GM12878 (cell line): ENCODE data around the gene MYO16. TPM values are rescaled to one million over a fixed set of nuclear protein-coding genes. Genes with fewer than 3 reads are reported as not detected.

Experiments
- ATAC-seq: fragments of 200-7000 bp; cut with Tn5 transposase; 3 replicates; pipeline ENCODE4 v1.9.1; 2020; ENCODE audit warnings: mild to moderate bottlenecking, moderate library complexity
- BruUV-seq: library from RNA; stranded (reverse); fragments of 400-500 nt; replicated peaks from 2 replicates; lab custom pipeline; 2021; lab: Mats Ljungman, UMichigan
- CTCF ChIA-PET: fragments of 300-600 bp; sonication (Branson Sonifier 250); formaldehyde crosslinking; extraction: SDS; loops from one replicate; lab custom pipeline; 2021; ENCODE audit warnings: inconsistent platforms; lab: Yijun Ruan, JAX
- POLR2A ChIA-PET: fragments of 350-600 bp; formaldehyde crosslinking; extraction: SDS; loops from one replicate; lab custom pipeline; 2021; ENCODE audit warnings: inconsistent platforms; lab: Charles Lee
- RAD21 ChIA-PET: fragments of 300-600 bp; sonication (Branson Sonifier 250); formaldehyde crosslinking; loops from one replicate; lab custom pipeline; 2023; ENCODE audit warnings: antibody characterized with exemption; ENCODE audit not compliant: unreplicated experiment; lab: Charles Lee
- SMC1A ChIA-PET: fragments of 300-600 bp; sonication (Branson Sonifier 250); formaldehyde crosslinking; loops from one replicate; lab custom pipeline; 2023; ENCODE audit not compliant: unreplicated experiment, uncharacterized antibody; lab: Charles Lee
- DNase-seq: peaks from one replicate; pipeline ENCODE4 v3.0.0-alpha.2; 2011; ENCODE audit warnings: low read depth, low spot score
- FAIRE-seq: peaks from 3 replicates; lab custom pipeline; 2011; peaks lifted over from hg19 to GRCh38; lab: Jason Lieb, UNC
- H2AFZ ChIP-seq: 2 replicates; pipeline ENCODE4 v1.6.0; 2011; ENCODE audit warnings: low read depth, low read length, control low read depth; ENCODE audit not compliant: control insufficient read depth
- H3K27ac ChIP-seq: 2 replicates; pipeline ENCODE4 v1.5.1; 2011; ENCODE audit warnings: control low read depth; ENCODE audit not compliant: control insufficient read depth, insufficient read depth
- H3K27me3 ChIP-seq, 2 experiments: replicated peaks in 1 of 2; 2 replicates each; pipeline versions ENCODE4 v1.6.0 to v1.6.1; 2011; ENCODE audit warnings: low read length in 1 of 2; ENCODE audit not compliant: control insufficient read depth in 2 of 2, insufficient read depth in 2 of 2
- H3K36me3 ChIP-seq, 2 experiments: 2 replicates each; pipeline ENCODE4 v1.5.1; 2011; ENCODE audit warnings: low read length in 1 of 2; ENCODE audit not compliant: control insufficient read depth in 2 of 2, insufficient read depth in 2 of 2
- H3K4me1 ChIP-seq: 2 replicates; pipeline ENCODE4 v1.6.1; 2011; ENCODE audit warnings: mild to moderate bottlenecking, low read length, moderate library complexity, mixed read lengths; ENCODE audit not compliant: control insufficient read depth, insufficient read depth
- H3K4me2 ChIP-seq: 2 replicates; pipeline ENCODE4 v1.6.0; 2011; ENCODE audit warnings: control low read depth; ENCODE audit not compliant: control insufficient read depth, insufficient read depth
- H3K4me3 ChIP-seq: fragments of 200-600 bp; sonication (generic); 2 replicates; pipeline ENCODE4 v1.5.1; 2016
- H3K79me2 ChIP-seq: 2 replicates; pipeline ENCODE4 v1.6.0; 2011; ENCODE audit warnings: low read length; ENCODE audit not compliant: control insufficient read depth, insufficient read depth
- H3K9ac ChIP-seq: 2 replicates; pipeline ENCODE4 v1.8.0; 2011; ENCODE audit warnings: low read length, control low read depth, mixed read lengths; ENCODE audit not compliant: control insufficient read depth, insufficient read depth
- H3K9me3 ChIP-seq: replicated peaks from 3 replicates; pipeline ENCODE4 v1.5.1; 2011; ENCODE audit warnings: mild to moderate bottlenecking, low read length; ENCODE audit not compliant: control insufficient read depth, insufficient read depth
- H4K20me1 ChIP-seq: 2 replicates; pipeline ENCODE4 v1.6.0; 2011; ENCODE audit not compliant: control insufficient read depth, insufficient read depth
- DPF2 ChIP-seq: fragments of 450-650 bp; IDR thresholded peaks from 2 replicates; pipeline ENCODE4 v1.6.1; 2017; ENCODE audit warnings: mild to moderate bottlenecking
- KDM1A ChIP-seq: fragments of 200-600 bp; sonication (generic); IDR thresholded peaks from 2 replicates; pipeline ENCODE4 v1.6.1; 2016; ENCODE audit warnings: borderline replicate concordance
- MYB ChIP-seq: fragments of 150-350 bp; IDR thresholded peaks from 2 replicates; pipeline ENCODE4 v1.6.1; 2014; ENCODE audit warnings: mild to moderate bottlenecking, low read depth, low read length, borderline replicate concordance
- RAD21 ChIP-seq: IDR thresholded peaks from 2 replicates; pipeline ENCODE4 v1.6.1; 2011; ENCODE audit warnings: mild to moderate bottlenecking, low read depth, low read length, moderate library complexity; ENCODE audit not compliant: insufficient read depth
- RB1 ChIP-seq: fragments of 450-650 bp; formaldehyde crosslinking; IDR thresholded peaks from 2 replicates; pipeline ENCODE4 v1.6.1; 2017; ENCODE audit warnings: mild to moderate bottlenecking, borderline replicate concordance
- SKIL ChIP-seq: fragments of 450-650 bp; IDR thresholded peaks from 2 replicates; pipeline ENCODE4 v1.6.1; 2017; ENCODE audit warnings: mild to moderate bottlenecking, low read depth, inconsistent platforms; ENCODE audit not compliant: poor library complexity, severe bottlenecking
- SREBF1 ChIP-seq: IDR thresholded peaks from 2 replicates; pipeline ENCODE4 v1.6.1; 2012; ENCODE audit warnings: mild to moderate bottlenecking, low read length
- WGBS: methylation state at CpG from one replicate; pipeline ENCODE4 v1.1.6; 2016; ENCODE audit warnings: low lambda C conversion rate; ENCODE audit not compliant: insufficient replicate concordance, insufficient coverage; ENCODE audit errors: missing lambda C conversion rate; 5-methylcytosine and 5-hydroxymethylcytosine counted together
- in situ Hi-C: fragments of 300-500 bp; cut with MboI; formaldehyde crosslinking; loops from 9 replicates; pipeline ENCODE4 v1.14.3; 2018; ENCODE audit warnings: mixed read lengths
- intact Hi-C: fragments of 100-400 bp; cut with micrococcal nuclease; formaldehyde crosslinking; loops from one replicate; pipeline ENCODE4 v1.14.2; 2022; ENCODE audit not compliant: unreplicated experiment
- polyA plus RNA-seq, 11 experiments: library from polyadenylated mRNA; depleted of rRNA in 4 of 11; unstranded in 6 of 11; stranded (reverse) in 5 of 11; fragments of >200 nt; fragmentation: Nextera tagmentation in 4 of 11; fragmentation: Illumina TruSeq in 1 of 11; extraction: Ambion mirVana in 4 of 11; extraction: Trizol in 1 of 11; gene quantifications; 1 replicate in 1 of 11; 2 replicates in 10 of 11; pipeline versions ENCODE4 v1.2.1 to v1.2.3, GENCODE V29; 2011 to 2016; ENCODE audit warnings: inconsistent platforms in 2 of 11, missing spikeins in 2 of 11, low read depth in 1 of 11
- total RNA-seq, 4 experiments: library from RNA; depleted of rRNA in 3 of 4; stranded (reverse); fragments of >200 nt in 3 of 4; fragmentation: Illumina TruSeq in 1 of 4; extraction: Trizol in 1 of 4; gene quantifications; 2 replicates each; pipeline versions ENCODE4 v1.2.1 to v1.2.3, GENCODE V29; 2013 to 2021
- TF ChIP-seq, protein P1 (sequence below), 3 experiments: IDR thresholded peaks in 2 of 3; conservative IDR thresholded peaks in 1 of 3; 2 replicates each; pipeline ENCODE4 v1.5.1; 2011; ENCODE audit warnings: low read depth in 3 of 3, low read length in 3 of 3, mild to moderate bottlenecking in 3 of 3, control low read depth in 2 of 3, moderate library complexity in 2 of 3, inconsistent platforms in 1 of 3, mixed read lengths in 1 of 3; ENCODE audit not compliant: control insufficient read depth in 2 of 3, insufficient read depth in 1 of 3; ENCODE audit errors: extremely low read depth in 1 of 3
- TF ChIP-seq, protein P2 (sequence below): IDR thresholded peaks from 2 replicates; pipeline ENCODE4 v1.6.1; 2011; ENCODE audit warnings: low read depth, low read length, improper control_type of control experiment, borderline replicate concordance
- TF ChIP-seq, protein P3 (sequence below): fragments of 450-650 bp; formaldehyde crosslinking; IDR thresholded peaks from 2 replicates; pipeline ENCODE4 v1.4.0; 2020; ENCODE audit warnings: mild to moderate bottlenecking, moderate library complexity
- TF ChIP-seq, protein P4 (sequence below): fragments of 450-650 bp; IDR thresholded peaks from 2 replicates; pipeline ENCODE4 v1.6.1; 2016; ENCODE audit warnings: mild to moderate bottlenecking
- TF ChIP-seq, protein P5 (sequence below): fragments of 450-650 bp; IDR thresholded peaks from 2 replicates; pipeline ENCODE4 v1.6.1; 2016; ENCODE audit warnings: mild to moderate bottlenecking

The MYO16 gene
- total and polyA plus RNA-seq, 10 of the 15 experiments (the other 5 are each of a cell fraction or from before 2014, with no cell fraction given): under 0.01 to 1.7 (median 0.05) TPM; not detected in 4

GRCh38 chr13:108705031-108705430, 75.6 kb downstream of the MYO16 start:
- Histone ChIP-seq H3K4me3 (no peak overlapping the region), H3K36me3 (no peaks in the 10 kb centered on the region), H2AFZ (no peak overlapping the region), H3K27me3 (no peaks in the 10 kb centered on the region), H3K4me1 (no peaks in the 10 kb centered on the region), H3K79me2 (no peaks in the 10 kb centered on the region), H3K9ac (no peak overlapping the region), H3K27ac (no peak overlapping the region), H4K20me1 (no peaks in the 10 kb centered on the region), H3K4me2 (no peak overlapping the region), H3K9me3 (no peaks in the 10 kb centered on the region)
- in situ Hi-C loops (no loop called here), intact Hi-C loops (no loop called here)
- ATAC-seq (no peak), FAIRE-seq (no peak), DNase-seq (no peak)
- no TSS peak for BruUV-seq
- ChIA-PET POLR2A (no interaction called here), RAD21 (no interaction called here), SMC1A (no interaction called here), CTCF (no interaction called here)
- WGBS: 50% methylated on average over 4 of the region's 4 CpGs
- TF ChIP-seq KDM1A (no peak), SKIL (no peak), RAD21 (no peak), SREBF1 (no peak), MYB (no peak), RB1 (no peak), DPF2 (no peak)
- TF ChIP-seq, protein P1, sequence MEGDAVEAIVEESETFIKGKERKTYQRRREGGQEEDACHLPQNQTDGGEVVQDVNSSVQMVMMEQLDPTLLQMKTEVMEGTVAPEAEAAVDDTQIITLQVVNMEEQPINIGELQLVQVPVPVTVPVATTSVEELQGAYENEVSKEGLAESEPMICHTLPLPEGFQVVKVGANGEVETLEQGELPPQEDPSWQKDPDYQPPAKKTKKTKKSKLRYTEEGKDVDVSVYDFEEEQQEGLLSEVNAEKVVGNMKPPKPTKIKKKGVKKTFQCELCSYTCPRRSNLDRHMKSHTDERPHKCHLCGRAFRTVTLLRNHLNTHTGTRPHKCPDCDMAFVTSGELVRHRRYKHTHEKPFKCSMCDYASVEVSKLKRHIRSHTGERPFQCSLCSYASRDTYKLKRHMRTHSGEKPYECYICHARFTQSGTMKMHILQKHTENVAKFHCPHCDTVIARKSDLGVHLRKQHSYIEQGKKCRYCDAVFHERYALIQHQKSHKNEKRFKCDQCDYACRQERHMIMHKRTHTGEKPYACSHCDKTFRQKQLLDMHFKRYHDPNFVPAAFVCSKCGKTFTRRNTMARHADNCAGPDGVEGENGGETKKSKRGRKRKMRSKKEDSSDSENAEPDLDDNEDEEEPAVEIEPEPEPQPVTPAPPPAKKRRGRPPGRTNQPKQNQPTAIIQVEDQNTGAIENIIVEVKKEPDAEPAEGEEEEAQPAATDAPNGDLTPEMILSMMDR (IDR thresholded peaks at IDR 0.05 in 2 of 3, conservative IDR thresholded peaks at IDR 0.05 in 1 of 3; ENCODE audit: control insufficient read depth in 2 of 3, extremely low read depth in 1 of 3, insufficient read depth in 1 of 3, low read depth in 3 of 3, low read length in 3 of 3): no peak
- TF ChIP-seq, protein P2, sequence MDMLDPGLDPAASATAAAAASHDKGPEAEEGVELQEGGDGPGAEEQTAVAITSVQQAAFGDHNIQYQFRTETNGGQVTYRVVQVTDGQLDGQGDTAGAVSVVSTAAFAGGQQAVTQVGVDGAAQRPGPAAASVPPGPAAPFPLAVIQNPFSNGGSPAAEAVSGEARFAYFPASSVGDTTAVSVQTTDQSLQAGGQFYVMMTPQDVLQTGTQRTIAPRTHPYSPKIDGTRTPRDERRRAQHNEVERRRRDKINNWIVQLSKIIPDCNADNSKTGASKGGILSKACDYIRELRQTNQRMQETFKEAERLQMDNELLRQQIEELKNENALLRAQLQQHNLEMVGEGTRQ: no peak
- TF ChIP-seq, protein P3, sequence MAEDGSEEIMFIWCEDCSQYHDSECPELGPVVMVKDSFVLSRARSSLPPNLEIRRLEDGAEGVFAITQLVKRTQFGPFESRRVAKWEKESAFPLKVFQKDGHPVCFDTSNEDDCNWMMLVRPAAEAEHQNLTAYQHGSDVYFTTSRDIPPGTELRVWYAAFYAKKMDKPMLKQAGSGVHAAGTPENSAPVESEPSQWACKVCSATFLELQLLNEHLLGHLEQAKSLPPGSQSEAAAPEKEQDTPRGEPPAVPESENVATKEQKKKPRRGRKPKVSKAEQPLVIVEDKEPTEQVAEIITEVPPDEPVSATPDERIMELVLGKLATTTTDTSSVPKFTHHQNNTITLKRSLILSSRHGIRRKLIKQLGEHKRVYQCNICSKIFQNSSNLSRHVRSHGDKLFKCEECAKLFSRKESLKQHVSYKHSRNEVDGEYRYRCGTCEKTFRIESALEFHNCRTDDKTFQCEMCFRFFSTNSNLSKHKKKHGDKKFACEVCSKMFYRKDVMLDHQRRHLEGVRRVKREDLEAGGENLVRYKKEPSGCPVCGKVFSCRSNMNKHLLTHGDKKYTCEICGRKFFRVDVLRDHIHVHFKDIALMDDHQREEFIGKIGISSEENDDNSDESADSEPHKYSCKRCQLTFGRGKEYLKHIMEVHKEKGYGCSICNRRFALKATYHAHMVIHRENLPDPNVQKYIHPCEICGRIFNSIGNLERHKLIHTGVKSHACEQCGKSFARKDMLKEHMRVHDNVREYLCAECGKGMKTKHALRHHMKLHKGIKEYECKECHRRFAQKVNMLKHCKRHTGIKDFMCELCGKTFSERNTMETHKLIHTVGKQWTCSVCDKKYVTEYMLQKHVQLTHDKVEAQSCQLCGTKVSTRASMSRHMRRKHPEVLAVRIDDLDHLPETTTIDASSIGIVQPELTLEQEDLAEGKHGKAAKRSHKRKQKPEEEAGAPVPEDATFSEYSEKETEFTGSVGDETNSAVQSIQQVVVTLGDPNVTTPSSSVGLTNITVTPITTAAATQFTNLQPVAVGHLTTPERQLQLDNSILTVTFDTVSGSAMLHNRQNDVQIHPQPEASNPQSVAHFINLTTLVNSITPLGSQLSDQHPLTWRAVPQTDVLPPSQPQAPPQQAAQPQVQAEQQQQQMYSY (CRISPR knock-in tag): no peak
- TF ChIP-seq, protein P4, sequence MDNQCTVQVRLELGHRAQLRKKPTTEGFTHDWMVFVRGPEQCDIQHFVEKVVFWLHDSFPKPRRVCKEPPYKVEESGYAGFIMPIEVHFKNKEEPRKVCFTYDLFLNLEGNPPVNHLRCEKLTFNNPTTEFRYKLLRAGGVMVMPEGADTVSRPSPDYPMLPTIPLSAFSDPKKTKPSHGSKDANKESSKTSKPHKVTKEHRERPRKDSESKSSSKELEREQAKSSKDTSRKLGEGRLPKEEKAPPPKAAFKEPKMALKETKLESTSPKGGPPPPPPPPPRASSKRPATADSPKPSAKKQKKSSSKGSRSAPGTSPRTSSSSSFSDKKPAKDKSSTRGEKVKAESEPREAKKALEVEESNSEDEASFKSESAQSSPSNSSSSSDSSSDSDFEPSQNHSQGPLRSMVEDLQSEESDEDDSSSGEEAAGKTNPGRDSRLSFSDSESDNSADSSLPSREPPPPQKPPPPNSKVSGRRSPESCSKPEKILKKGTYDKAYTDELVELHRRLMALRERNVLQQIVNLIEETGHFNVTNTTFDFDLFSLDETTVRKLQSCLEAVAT: no peak
- TF ChIP-seq, protein P5, sequence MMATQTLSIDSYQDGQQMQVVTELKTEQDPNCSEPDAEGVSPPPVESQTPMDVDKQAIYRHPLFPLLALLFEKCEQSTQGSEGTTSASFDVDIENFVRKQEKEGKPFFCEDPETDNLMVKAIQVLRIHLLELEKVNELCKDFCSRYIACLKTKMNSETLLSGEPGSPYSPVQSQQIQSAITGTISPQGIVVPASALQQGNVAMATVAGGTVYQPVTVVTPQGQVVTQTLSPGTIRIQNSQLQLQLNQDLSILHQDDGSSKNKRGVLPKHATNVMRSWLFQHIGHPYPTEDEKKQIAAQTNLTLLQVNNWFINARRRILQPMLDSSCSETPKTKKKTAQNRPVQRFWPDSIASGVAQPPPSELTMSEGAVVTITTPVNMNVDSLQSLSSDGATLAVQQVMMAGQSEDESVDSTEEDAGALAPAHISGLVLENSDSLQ: no peak
